Measurements from ENCODE around the gene TRAF7. TPM values are rescaled to one million over a fixed set of nuclear protein-coding genes. Genes with fewer than 3 reads are reported as not detected.
A peak's percentile ranks its signal among the peaks of the same experiment; 100 is the strongest.
"Not testable (repeated sequence)": the region's sequence is repeated elsewhere in the genome, so short reads cannot be mapped to it uniquely, and the experiment has no call there.

Gene TRAF7
- total RNA-seq, 1 donor from 2014 or later: 78.1 TPM

DNA sequence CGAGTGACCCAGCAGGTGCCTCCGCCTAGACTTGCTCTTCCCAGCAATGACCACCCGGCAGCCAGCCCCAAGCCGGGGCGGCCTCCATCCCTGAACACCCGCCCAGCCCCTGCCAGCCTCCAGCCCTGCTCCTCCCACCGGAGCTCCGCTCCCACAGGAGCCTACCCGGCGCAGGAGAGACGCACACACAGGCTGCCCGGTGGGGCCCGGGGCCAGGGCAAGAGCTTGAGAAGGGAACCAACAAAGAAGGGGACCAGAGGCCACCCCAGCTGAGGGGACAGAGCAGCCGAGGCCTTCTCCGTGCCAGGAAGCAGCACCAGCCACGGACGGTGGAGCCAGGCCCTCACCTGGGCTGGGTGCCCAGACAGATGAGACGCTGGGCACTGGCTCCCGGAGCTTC, 33.7 kb upstream of the TRAF7 start:
- Mint-ChIP-seq H3K9me3 (ENCODE audit: unreplicated experiment) (no peaks in the 10 kb centered on the region), H3K4me3 (ENCODE audit: unreplicated experiment) (no peak overlapping the region)
- no peak for DNase-seq (ENCODE audit: extremely low spot score, unreplicated experiment)

DNA sequence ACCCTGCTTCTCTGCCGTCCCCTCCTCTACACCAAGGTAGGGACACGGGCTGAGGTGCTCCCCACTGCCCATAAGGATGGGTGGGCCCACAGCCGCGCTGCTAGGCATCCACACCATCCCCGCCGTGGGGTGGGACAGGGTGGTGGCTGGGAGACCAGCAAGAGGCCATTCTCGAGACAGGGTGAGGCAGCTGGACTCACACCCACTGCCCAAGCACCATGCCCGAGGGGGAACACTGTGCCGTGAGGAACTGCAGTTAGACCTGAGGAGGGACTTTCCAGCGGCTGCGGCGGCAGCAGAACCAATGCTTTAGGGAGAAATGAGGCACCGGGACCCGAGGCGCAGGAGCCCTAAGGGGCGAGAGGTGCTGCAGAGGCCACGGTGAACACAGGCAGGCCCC, 33.2 kb upstream of the TRAF7 start:
- Mint-ChIP-seq H3K36me3 (ENCODE audit: unreplicated experiment) (no peaks in the 10 kb centered on the region), H3K27me3 (ENCODE audit: unreplicated experiment) (no peaks in the 10 kb centered on the region), H3K4me1 (ENCODE audit: unreplicated experiment) (peaks cover 46% of the 10 kb centered on the region), H3K9me3 (ENCODE audit: unreplicated experiment) (no peaks in the 10 kb centered on the region), H3K27ac (ENCODE audit: unreplicated experiment) (peak overlapping the region; percentile 52), H3K4me3 (ENCODE audit: unreplicated experiment) (no peak overlapping the region)
- no peak for DNase-seq (ENCODE audit: extremely low spot score, unreplicated experiment)
- TF ChIP-seq, protein P1, sequence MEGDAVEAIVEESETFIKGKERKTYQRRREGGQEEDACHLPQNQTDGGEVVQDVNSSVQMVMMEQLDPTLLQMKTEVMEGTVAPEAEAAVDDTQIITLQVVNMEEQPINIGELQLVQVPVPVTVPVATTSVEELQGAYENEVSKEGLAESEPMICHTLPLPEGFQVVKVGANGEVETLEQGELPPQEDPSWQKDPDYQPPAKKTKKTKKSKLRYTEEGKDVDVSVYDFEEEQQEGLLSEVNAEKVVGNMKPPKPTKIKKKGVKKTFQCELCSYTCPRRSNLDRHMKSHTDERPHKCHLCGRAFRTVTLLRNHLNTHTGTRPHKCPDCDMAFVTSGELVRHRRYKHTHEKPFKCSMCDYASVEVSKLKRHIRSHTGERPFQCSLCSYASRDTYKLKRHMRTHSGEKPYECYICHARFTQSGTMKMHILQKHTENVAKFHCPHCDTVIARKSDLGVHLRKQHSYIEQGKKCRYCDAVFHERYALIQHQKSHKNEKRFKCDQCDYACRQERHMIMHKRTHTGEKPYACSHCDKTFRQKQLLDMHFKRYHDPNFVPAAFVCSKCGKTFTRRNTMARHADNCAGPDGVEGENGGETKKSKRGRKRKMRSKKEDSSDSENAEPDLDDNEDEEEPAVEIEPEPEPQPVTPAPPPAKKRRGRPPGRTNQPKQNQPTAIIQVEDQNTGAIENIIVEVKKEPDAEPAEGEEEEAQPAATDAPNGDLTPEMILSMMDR (IDR thresholded peaks at IDR 0.05): no peak

More for the DNA sequence above, 33.7 kb upstream of the TRAF7 start:
- H3K4me1 Mint-ChIP-seq (ENCODE audit: unreplicated experiment): peaks cover 40% of the 10 kb centered on the region
- TF ChIP-seq, protein P1 (IDR thresholded peaks at IDR 0.05): no peak
- H3K27me3 Mint-ChIP-seq (ENCODE audit: unreplicated experiment): no peaks in the 10 kb centered on the region
- peak overlapping the region; percentile 23 for H3K27ac Mint-ChIP-seq (ENCODE audit: unreplicated experiment)
- no peaks in the 10 kb centered on the region for H3K36me3 Mint-ChIP-seq (ENCODE audit: unreplicated experiment)

DNA sequence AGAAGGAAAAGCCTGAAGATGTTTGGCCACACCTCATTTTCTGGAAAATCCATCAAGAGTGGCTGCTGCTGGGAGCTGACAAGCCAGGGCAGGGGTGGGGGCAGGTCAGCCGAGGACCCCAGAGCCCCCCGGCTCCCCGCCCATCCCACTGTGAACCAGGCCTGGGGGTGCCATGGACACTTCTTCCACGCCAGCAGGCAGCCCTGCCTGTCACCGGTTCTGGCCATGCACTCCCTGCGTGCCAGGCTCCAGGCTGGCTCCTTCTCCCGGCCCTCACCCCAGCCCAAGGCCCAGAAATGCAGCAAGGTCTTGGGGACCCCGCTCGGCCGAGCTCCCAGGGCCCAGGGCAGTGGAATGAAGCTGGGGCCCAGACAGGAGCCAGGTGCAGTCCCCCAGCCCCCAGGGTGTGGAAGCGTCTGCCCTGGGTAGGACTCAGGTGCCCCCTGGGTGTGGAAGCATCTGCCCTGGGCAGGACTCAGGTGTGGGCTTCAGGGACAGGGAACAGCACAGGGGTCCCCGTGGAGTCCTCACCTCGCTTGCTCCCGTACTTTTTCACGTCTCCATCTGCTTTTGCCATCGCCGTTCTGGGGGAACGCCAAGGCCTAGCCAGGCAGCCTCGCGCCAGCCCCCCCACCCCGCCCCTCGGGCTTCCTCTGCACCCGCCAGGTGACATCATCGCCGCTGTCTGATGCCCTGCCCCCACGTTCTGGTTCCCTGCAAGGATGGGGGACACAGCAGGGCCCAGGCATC, 32.5 kb upstream of the TRAF7 start:
- not testable (repeated sequence) for H3K4me3 Mint-ChIP-seq (ENCODE audit: unreplicated experiment); H3K27ac Mint-ChIP-seq (ENCODE audit: unreplicated experiment); H3K36me3 Mint-ChIP-seq (ENCODE audit: unreplicated experiment); DNase-seq (ENCODE audit: extremely low spot score, unreplicated experiment); H3K9me3 Mint-ChIP-seq (ENCODE audit: unreplicated experiment); H3K27me3 Mint-ChIP-seq (ENCODE audit: unreplicated experiment)
- H3K4me1 Mint-ChIP-seq (ENCODE audit: unreplicated experiment): peaks cover 48% of the 10 kb centered on the region

DNA sequence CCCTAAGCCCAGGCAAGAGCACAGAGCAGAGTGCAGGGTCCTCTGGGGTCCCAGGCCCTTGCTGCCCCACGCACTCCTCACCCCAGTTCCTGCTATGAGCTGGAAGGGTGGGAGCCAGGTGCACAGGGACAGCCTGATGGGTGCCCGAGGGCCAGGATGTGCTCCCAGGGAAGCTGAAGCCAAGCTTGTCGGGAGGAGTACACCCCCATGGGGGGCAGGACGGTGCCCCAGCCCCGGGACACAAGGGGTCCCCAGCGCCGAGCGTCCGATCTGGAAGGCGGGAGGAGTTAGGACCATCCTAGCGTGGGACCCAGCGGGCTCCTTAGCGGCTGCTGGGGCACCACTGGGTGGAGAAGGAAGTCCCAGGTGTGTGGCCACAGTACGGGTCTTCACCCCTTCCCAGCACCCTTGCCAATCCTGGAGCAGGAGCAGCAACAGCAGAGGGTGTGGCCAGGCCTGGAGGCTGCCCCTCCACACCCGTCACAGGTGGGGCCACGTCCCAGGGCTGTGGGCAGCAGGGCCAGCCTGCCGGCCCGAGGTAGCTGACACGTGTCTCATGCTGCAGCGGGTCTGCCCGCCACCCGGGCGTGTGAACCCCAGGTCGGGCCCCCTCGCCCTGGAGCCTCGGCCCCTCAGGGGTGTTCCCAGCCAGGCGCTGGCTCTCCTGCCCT, 31.7 kb upstream of the TRAF7 start:
- not testable (repeated sequence) for H3K4me3 Mint-ChIP-seq (ENCODE audit: unreplicated experiment); H3K36me3 Mint-ChIP-seq (ENCODE audit: unreplicated experiment); H3K27ac Mint-ChIP-seq (ENCODE audit: unreplicated experiment); H3K27me3 Mint-ChIP-seq (ENCODE audit: unreplicated experiment); H3K9me3 Mint-ChIP-seq (ENCODE audit: unreplicated experiment); DNase-seq (ENCODE audit: extremely low spot score, unreplicated experiment)
- H3K4me1 Mint-ChIP-seq (ENCODE audit: unreplicated experiment): peaks cover 53% of the 10 kb centered on the region

DNA sequence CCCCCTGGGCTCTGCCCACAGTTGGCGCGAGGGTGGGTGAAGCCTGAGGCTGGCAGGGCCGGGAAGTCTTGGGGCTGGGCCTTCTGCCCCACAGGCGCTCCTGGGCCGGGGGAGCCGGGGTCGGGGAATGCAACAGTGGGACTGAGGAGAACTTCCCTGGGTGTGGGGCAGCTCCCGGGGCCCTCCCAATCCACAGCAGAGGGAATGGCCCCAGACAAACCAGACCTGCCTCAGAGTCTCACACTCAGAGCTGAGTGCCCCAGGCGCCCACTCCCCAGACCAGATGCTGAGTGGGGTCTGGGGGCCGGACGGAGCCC, 31.2 kb upstream of the TRAF7 start:
- not testable (repeated sequence) for H3K4me3 Mint-ChIP-seq (ENCODE audit: unreplicated experiment); H3K27me3 Mint-ChIP-seq (ENCODE audit: unreplicated experiment); DNase-seq (ENCODE audit: extremely low spot score, unreplicated experiment); H3K9me3 Mint-ChIP-seq (ENCODE audit: unreplicated experiment); H3K36me3 Mint-ChIP-seq (ENCODE audit: unreplicated experiment)
- H3K4me1 Mint-ChIP-seq (ENCODE audit: unreplicated experiment): peaks cover 57% of the 10 kb centered on the region
- peak overlapping the region; percentile 96 for H3K27ac Mint-ChIP-seq (ENCODE audit: unreplicated experiment)

GRCh38 chr16:2124694-2125444, 30.7 kb upstream of the TRAF7 start:
- Mint-ChIP-seq H3K4me3 (ENCODE audit: unreplicated experiment) (peak overlapping the region; percentile 57), H3K4me1 (ENCODE audit: unreplicated experiment) (peaks cover 60% of the 10 kb centered on the region), H3K27ac (ENCODE audit: unreplicated experiment) (peak overlapping the region; percentile 96)
- not testable (repeated sequence) for H3K27me3 Mint-ChIP-seq (ENCODE audit: unreplicated experiment); DNase-seq (ENCODE audit: extremely low spot score, unreplicated experiment); H3K36me3 Mint-ChIP-seq (ENCODE audit: unreplicated experiment); H3K9me3 Mint-ChIP-seq (ENCODE audit: unreplicated experiment)

DNA sequence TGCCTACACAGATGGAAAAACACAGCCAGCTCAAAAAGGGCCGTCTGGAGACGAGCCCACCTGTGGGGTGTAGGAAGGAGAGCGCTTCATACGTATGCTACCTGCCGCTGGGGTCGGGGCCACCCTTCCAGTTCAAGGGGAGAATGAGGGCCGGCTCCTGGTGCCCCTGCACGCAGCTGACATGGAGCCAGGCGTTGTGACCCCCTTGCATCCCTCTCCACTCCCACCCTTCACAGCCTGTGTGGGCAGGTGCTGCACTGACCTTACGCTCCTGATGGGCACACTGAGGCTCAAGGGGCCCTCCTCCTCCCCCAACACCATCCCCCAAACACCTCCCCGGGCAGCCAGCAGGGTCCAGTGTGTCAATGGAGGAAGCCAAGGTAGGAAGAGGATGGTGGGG, 30.0 kb upstream of the TRAF7 start:
- not testable (repeated sequence) for DNase-seq (ENCODE audit: extremely low spot score, unreplicated experiment); H3K27me3 Mint-ChIP-seq (ENCODE audit: unreplicated experiment); H3K36me3 Mint-ChIP-seq (ENCODE audit: unreplicated experiment); H3K9me3 Mint-ChIP-seq (ENCODE audit: unreplicated experiment)
- peak overlapping the region; percentile 96 for H3K27ac Mint-ChIP-seq (ENCODE audit: unreplicated experiment)
- H3K4me1 Mint-ChIP-seq (ENCODE audit: unreplicated experiment): peaks cover 57% of the 10 kb centered on the region
- H3K4me3 Mint-ChIP-seq (ENCODE audit: unreplicated experiment): peak overlapping the region; percentile 57

GRCh38 chr16:2126161-2126743, 29.3 kb upstream of the TRAF7 start:
- not testable (repeated sequence) for H3K36me3 Mint-ChIP-seq (ENCODE audit: unreplicated experiment); H3K27me3 Mint-ChIP-seq (ENCODE audit: unreplicated experiment); H3K9me3 Mint-ChIP-seq (ENCODE audit: unreplicated experiment); H3K4me3 Mint-ChIP-seq (ENCODE audit: unreplicated experiment); DNase-seq (ENCODE audit: extremely low spot score, unreplicated experiment)
- peak overlapping the region; percentile 81 for H3K27ac Mint-ChIP-seq (ENCODE audit: unreplicated experiment)
- H3K4me1 Mint-ChIP-seq (ENCODE audit: unreplicated experiment): peaks cover 55% of the 10 kb centered on the region

GRCh38 chr16:2126928-2127556, 28.5 kb upstream of the TRAF7 start:
- H3K36me3 Mint-ChIP-seq (ENCODE audit: unreplicated experiment); DNase-seq (ENCODE audit: extremely low spot score, unreplicated experiment); H3K9me3 Mint-ChIP-seq (ENCODE audit: unreplicated experiment); H3K27me3 Mint-ChIP-seq (ENCODE audit: unreplicated experiment): not testable (repeated sequence)
- peak overlapping the region; percentile 56 for H3K4me3 Mint-ChIP-seq (ENCODE audit: unreplicated experiment)
- peak overlapping the region; percentile 81 for H3K27ac Mint-ChIP-seq (ENCODE audit: unreplicated experiment)
- H3K4me1 Mint-ChIP-seq (ENCODE audit: unreplicated experiment): peaks cover 49% of the 10 kb centered on the region

All from osteocyte (in vitro differentiated cells).